ENCODE results near the gene LY6G6C.
A peak's percentile ranks its signal among the peaks of the same experiment; 100 is the strongest.

Gene LY6G6C

DNA sequence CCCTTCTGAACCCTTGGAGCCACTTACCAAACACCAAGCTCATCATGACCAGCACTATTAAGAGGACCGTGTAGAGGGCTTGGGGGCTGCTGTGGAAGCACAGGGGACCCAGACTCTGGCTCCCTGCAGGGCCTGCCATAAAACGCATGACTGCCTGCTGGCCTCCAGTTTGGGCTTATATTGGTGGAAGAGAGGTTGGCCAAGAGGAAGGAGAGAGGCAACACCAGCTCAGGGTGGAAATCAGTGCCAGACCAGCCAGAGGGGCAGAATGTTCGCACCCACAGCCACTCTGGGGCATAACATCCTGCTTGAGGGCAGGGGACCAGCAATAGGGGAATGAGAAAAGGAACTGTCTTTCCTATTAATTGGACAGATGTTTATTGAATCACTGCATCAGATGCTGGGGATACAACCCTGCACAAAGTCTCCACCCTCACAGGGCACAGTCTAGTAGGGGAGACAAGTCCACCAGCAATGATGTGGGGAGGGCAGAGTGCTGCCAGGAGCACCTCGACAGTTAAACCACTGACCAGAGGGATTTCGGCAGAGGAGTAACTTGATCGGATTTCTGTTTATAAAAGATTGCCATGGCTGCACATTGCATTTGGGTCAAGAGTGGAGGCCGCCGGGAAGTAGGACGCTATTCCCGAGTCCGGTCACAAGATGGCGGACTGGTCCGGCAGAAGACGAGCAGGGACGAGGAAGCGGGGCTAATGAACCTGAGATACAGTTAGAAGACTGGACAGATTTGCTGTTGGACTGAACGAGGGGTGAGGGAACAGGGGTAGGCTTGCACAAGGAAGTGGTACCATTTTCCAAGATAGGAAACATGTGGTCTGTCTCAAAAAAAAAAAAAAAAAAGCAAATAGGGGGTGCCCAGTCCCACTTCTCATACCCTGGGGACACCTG, 41.1 kb downstream of the LY6G6C start, which contains the start of gene LY6G5C:
LY6G5C (minus strand) TSS at position 842 of the 909 bp plus-strand sequence; CDS start at position 148, 694 bp downstream.
- DNase-seq (ENCODE audit: low read depth in 2 of 2) = peak in 1 of 2 experiments; percentile 50

DNA sequence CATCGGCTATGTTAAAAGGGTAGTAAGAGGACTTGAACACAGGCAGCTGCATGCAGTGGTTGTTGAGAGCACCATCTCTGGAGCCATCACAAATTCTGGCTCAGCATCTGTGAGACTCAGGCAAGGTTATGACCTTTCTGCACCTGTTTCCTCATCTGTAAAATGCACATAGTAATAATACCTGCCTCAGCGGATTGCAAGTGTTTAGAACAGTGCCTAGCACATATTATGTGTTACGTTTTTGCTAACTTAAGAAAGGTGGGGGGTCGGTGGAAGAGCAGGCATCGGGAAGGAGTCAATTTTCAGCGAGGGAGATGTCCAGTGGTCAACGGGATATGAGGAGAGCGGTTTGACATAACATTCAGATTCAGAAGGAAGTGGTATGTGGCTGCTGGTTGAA, 43.6 kb downstream of the LY6G6C start:
- no peak for DNase-seq (ENCODE audit: low read depth in 2 of 2)

DNA sequence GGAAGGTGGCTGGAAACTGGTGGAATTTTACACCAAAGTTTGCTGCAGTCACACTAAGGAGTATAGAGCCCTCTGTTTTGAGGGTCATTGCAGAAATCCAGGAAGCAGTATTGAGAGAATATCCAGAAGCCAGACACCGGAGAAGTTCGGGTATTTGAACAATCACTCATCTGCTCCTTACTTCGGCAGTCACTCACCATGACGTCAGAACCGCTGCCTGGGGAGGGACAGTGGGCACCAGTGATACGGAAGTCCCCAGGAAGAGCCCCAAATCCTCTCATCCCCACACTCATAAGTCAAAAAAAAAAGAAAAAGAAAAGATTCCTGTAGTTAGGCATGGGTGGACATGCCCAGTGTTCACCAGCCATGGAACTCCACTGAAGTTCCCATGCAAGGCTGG, 44.6 kb downstream of the LY6G6C start:
- no peak for DNase-seq (ENCODE audit: low read depth in 2 of 2)

DNA sequence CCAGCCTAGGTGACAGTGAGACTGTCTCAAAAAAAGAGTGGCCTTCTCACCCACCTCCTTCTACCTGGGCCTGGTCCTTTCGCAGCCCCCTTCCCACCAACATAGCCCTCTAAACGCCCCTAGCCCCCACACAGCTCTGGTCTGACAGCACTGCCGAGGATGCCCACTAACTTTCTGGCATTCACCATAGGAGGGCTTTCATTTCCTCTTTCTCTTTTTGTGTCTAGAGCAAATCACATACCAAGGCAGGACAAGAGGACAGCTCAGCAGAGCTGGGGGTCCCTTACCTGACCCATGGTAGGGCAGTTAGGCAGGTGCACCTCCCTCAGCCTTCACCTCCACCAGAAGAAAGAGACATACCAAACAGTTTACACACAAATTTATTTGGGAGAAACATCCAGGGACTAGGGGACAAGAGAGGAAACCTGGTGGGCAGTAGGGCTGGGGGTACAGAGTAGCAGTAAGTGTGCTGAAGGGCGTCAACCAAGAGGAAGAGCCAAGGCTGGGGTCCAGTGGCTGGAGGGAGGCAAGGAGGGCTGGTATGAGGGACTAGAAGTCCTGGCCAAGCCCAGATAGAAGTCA, 45.1 kb downstream of the LY6G6C start:
- no peak for DNase-seq (ENCODE audit: low read depth in 2 of 2)

DNA sequence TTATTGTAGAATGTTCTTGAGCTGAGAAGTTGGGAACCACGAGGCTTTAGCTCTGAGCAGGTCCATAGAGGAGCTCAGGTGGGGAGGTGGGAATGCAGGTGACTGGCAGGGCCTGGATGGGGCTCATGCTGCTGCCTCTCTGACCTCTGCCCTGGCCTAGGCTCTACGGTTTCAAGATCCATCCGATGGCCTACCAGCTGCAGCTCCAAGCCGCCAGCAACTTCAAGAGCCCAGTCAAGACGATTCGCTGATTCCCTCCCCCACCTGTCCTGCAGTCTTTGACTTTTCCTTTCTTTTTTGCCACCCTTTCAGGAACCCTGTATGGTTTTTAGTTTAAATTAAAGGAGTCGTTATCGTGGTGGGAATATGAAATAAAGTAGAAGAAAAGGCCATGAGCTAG, 51.9 kb downstream of the LY6G6C start, which contains the start of gene LY6G5B:
LY6G5B (plus strand) TSS at position 301 of the 400 bp plus-strand sequence. CDS start 975 bp downstream, outside the sequence.
- DNase-seq (ENCODE audit: low read depth in 2 of 2) = no peak

Measured in stimulated activated CD4-positive, alpha-beta T cell treated with anti-CD3 and anti-CD28 coated beads, Interleukin-12 subunit alpha, Interleukin-12 subunit beta, amount 100 ng/mL, for 24 hours (primary cell).